ENCODE measurements around the gene PTPN22. TPM values are rescaled to one million over a fixed set of nuclear protein-coding genes. Genes with fewer than 3 reads are reported as not detected.

The PTPN22 gene
- total RNA-seq, 1 donor from 2014 or later, result 14.1 TPM

GRCh38 chr1:113811156-113811887 is 60.2 kb downstream of the PTPN22 start:
- H3K27ac ChIP-seq, result peak overlapping the region; percentile 97
- H3K27me3 ChIP-seq (ENCODE audit: low read depth), result no peaks in the 10 kb centered on the region
- ATAC-seq (peak; percentile 74 to 76), DNase-seq (peak; percentile 50)
- H3K4me3 ChIP-seq, result peak overlapping the region; percentile 91
- no peaks in the 10 kb centered on the region for H3K9me3 ChIP-seq
- peaks cover 31% of the 10 kb centered on the region for H3K4me1 ChIP-seq
- intact Hi-C loops (cut with DNase I), result no loop called here
- TF ChIP-seq, protein P1, sequence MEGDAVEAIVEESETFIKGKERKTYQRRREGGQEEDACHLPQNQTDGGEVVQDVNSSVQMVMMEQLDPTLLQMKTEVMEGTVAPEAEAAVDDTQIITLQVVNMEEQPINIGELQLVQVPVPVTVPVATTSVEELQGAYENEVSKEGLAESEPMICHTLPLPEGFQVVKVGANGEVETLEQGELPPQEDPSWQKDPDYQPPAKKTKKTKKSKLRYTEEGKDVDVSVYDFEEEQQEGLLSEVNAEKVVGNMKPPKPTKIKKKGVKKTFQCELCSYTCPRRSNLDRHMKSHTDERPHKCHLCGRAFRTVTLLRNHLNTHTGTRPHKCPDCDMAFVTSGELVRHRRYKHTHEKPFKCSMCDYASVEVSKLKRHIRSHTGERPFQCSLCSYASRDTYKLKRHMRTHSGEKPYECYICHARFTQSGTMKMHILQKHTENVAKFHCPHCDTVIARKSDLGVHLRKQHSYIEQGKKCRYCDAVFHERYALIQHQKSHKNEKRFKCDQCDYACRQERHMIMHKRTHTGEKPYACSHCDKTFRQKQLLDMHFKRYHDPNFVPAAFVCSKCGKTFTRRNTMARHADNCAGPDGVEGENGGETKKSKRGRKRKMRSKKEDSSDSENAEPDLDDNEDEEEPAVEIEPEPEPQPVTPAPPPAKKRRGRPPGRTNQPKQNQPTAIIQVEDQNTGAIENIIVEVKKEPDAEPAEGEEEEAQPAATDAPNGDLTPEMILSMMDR (IDR thresholded peaks at IDR 0.05), result no peak
- no peaks in the 10 kb centered on the region for H3K36me3 ChIP-seq

DNA sequence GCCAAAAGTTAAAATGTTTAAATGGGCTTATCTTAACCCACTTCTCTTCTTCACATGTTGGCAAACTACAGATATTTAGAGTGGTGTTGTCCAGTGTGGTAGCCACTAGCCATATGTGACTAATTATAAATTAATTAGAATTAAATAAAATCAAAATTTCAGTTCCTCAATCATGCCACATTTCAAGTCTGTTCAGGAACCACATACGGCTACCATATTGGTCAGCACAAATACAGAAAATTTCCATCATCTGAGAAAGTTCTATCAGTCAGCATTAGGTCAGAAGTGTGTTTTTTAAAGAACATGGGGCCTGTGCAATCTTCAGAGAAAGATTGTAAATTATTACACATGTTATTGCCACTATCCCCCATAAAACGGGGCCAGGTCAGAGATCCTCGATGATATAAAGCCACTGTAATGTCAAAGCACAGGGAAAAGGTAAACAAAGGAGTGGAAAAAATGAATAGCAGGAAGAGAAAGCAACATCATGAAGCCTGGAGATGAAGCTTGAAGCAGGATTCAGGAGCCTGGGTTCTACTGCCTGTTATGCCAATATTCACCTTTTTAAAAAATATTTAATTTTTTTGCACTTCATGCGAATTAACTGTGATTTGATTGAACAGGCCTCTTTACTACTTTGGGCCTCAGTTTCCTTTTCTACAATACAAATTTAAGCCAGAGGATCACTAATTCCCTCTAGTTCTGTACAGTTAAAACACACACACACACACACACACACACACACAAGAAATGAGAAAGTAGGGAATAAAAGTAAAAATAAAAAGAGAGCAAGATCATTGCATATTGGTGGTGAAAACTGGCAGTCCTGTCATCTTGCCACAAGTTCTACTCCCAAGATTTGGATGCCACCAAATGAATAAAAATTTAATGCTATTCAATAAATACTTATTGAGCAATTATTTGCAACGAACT is 61.6 kb downstream of the PTPN22 start:
- no peak overlapping the region for H3K27ac ChIP-seq
- H3K9me3 ChIP-seq, result no peaks in the 10 kb centered on the region
- no peaks in the 10 kb centered on the region for H3K36me3 ChIP-seq
- no peaks in the 10 kb centered on the region for H3K27me3 ChIP-seq (ENCODE audit: low read depth)
- intact Hi-C loops (cut with DNase I), result no loop called here
- ATAC-seq, result no peak
- H3K4me3 ChIP-seq, result peak overlapping the region; percentile 91
- no peak for DNase-seq
- peaks cover 33% of the 10 kb centered on the region for H3K4me1 ChIP-seq
- TF ChIP-seq, protein P1 (IDR thresholded peaks at IDR 0.05), result no peak

DNA sequence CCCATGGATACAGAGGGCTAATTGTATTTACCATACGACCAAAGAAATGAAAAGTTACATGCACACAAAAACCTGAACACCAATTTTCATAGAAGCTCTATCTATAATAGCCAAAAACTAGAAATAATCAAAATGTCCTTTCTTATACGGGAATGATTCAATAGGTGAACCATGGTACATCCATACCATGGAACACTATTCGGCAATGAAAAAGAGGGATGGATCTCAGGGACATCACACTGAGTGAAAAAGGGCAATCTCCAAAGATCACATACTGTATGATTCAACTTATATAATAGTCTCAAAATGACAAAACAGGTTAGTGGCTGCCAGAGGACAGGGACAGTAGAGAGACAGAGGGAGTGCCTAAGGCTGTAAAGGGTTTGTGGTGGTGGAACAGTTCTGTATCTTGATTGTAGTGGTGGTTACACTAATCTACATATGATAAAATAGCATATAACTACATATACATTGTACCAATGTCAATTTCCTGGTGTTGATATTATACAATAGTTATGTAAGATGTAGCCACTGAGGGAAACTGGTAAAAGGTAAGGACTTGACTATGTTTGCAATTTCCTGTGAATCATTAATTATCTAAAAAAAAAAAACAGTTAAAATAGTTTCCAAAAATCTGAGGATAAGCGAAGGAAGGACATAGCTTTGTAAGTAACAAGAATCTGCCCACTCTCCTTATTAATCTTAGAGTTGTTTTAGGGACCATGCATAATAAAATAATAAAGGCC is 62.9 kb downstream of the PTPN22 start:
- no peaks in the 10 kb centered on the region for H3K36me3 ChIP-seq
- H3K4me1 ChIP-seq, result peaks cover 46% of the 10 kb centered on the region
- TF ChIP-seq, protein P1 (IDR thresholded peaks at IDR 0.05), result no peak
- intact Hi-C loops (cut with DNase I), result no loop called here
- ATAC-seq (no peak), DNase-seq (no peak)
- H3K9me3 ChIP-seq, result no peaks in the 10 kb centered on the region
- no peaks in the 10 kb centered on the region for H3K27me3 ChIP-seq (ENCODE audit: low read depth)
- peak overlapping the region; percentile 7 for H3K27ac ChIP-seq
- H3K4me3 ChIP-seq, result no peak overlapping the region

DNA sequence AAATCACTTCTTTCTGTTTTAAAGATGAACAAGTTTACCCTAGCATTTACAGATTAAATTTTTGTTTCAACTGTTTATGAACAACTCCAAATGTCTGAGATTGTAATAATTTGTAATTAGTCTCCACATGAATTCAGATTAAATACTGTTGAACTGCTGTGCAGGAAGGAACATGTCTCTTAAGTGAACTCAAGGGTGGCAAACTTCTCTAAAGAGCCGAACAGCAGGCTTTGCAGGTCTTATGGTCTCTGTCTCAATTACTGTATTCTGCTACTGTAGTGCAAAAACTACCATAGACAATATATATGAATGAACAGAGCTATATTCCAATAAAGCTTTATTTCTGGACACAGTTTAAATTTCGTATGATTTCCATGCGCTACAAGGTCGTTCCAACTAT is 65.9 kb downstream of the PTPN22 start:
- Histone ChIP-seq H3K9me3 (no peaks in the 10 kb centered on the region), H3K4me3 (no peak overlapping the region), H3K27ac (no peak overlapping the region), H3K4me1 (peaks cover 58% of the 10 kb centered on the region), H3K36me3 (no peaks in the 10 kb centered on the region), H3K27me3 (ENCODE audit: low read depth) (no peaks in the 10 kb centered on the region)
- DNase-seq, result no peak
- TF ChIP-seq, protein P1 (IDR thresholded peaks at IDR 0.05), result no peak
- intact Hi-C loops (cut with DNase I), result no loop called here
- no peak for ATAC-seq

DNA sequence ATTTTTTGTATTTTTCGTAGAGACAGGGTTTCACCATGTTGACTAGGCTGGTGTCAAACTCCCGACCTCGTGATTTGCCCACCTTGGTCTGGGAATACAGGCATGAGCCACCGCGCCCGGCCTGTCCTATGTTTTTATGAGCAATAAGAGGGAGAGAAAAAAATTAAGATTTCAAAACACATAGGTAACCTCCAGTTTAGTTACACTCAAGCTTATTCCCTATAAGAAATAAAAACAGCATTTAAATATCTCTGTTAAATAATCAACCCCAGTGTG is 66.3 kb downstream of the PTPN22 start:
- Histone ChIP-seq H3K27ac (no peak overlapping the region), H3K4me1 (peaks cover 58% of the 10 kb centered on the region), H3K9me3 (no peaks in the 10 kb centered on the region), H3K36me3 (no peaks in the 10 kb centered on the region), H3K4me3 (no peak overlapping the region), H3K27me3 (ENCODE audit: low read depth) (no peaks in the 10 kb centered on the region)
- TF ChIP-seq, protein P1 (IDR thresholded peaks at IDR 0.05), result no peak
- intact Hi-C loops (cut with DNase I), result no loop called here
- DNase-seq (no peak), ATAC-seq (no peak)

Data from lower lobe of right lung (tissue), 2 donors.